Measurements from ENCODE around the gene HSD3B1. TPM values are rescaled to one million over a fixed set of nuclear protein-coding genes. Genes with fewer than 3 reads are reported as not detected.

Gene HSD3B1
- polyA plus RNA-seq, 2 of the 4 experiments (the other 2 are of a cell fraction): not detected

DNA sequence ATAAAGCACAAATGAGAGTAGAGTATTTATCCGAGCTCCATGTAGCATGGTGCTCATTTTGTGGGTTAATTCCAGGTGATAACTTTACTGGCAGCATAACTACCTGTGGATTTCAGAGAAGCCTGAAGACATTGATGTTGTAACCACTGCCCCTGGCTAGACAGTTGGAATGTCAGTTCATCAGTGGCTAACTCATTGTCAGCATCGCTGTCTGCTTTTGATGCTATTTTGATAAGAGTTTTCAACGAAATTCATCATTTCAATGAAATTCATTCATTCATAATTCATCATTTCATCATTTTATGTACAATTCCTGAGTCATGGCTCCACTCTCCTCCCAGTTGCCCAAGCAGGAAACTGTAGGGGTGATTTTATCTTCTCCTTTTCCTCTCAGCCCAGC is 34.4 kb downstream of the HSD3B1 start:
- no peak for DNase-seq (ENCODE audit: low read depth in 1 of 2, low spot score in 1 of 2)
- Histone ChIP-seq H3K27ac (peak overlapping the region in 1 of 2 experiments; percentile 47; a peak in 1 of 6 replicates), H3K4me2 (peak overlapping the region; percentile 16; the same call in 1 of the 3 replicates), H3K9me3 (no peaks in the 10 kb centered on the region), H3K4me1 (peaks cover 5% of the 10 kb centered on the region; the same call in 1 of the 3 replicates), H3K4me3 (no peak overlapping the region)
- POLR2A ChIA-PET: no interaction called here
- no peak for FAIRE-seq
- TF ChIP-seq MAFK (IDR thresholded peaks at IDR 0.05; ENCODE audit: partially characterized antibody): no peak
- no peak for TF ChIP-seq CEBPB (IDR thresholded peaks at IDR 0.05)
- TF ChIP-seq NPAS2 (CRISPR knock-in tag; IDR thresholded peaks at IDR 0.05; ENCODE audit: borderline replicate concordance): no peak
- TF ChIP-seq NFE2L2 (conservative IDR thresholded peaks at IDR 0.05; ENCODE audit: low read length): no peak
- no peak for ATAC-seq
- CTCF ChIA-PET: no interaction called here
- WGBS (ENCODE audit: missing lambda C conversion rate): 19% methylated on average over 3 of the region's 3 CpGs

DNA sequence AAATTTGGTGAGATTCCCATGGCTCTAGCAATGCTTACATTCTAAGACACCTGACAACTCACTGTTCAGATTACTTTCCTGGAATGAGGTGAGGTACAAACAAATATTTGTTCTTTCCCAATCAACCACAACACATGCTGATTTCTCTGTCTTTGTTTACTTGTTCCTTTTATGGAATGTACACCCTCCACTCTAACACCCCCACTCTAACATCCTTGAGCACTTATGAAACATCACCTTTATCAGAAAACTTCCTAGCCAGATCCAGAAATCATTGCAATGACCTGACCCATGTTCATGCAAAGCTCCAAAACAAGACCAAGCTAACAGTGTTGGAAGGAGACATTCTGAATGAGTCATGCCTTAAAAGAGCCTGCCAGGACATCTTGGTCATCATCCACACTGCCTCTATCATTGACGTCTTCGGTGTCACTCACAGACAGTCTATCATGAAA is 35.5 kb downstream of the HSD3B1 start:
- ATAC-seq (no peak; a peak in 1 of 6 replicates), FAIRE-seq (no peak), DNase-seq (ENCODE audit: low read depth in 1 of 2, low spot score in 1 of 2) (peak in 1 of 2 experiments; percentile 37)
- 3% methylated on average over 2 of the region's 2 CpGs for WGBS (ENCODE audit: missing lambda C conversion rate)
- no peak overlapping the region; a peak in 1 of 6 replicates for H3K27ac ChIP-seq
- peaks cover 5% of the 10 kb centered on the region; the same call in 1 of the 3 replicates for H3K4me1 ChIP-seq
- no peak for TF ChIP-seq HOXB13 (CRISPR knock-in tag; IDR thresholded peaks at IDR 0.05; ENCODE audit: low read depth)
- no peak for TF ChIP-seq SMC3 (IDR thresholded peaks at IDR 0.05)
- TF ChIP-seq POLR2AphosphoS2 (conservative IDR thresholded peaks at IDR 0.05; ENCODE audit: low read length): no peak
- no peak for TF ChIP-seq POLR2A (IDR thresholded peaks at IDR 0.05; ENCODE audit: low read length)
- TF ChIP-seq RAD21 (conservative IDR thresholded peaks at IDR 0.05 in 1 of 2, IDR thresholded peaks at IDR 0.05 in 1 of 2): no peak
- no peak for TF ChIP-seq CBX8 (IDR thresholded peaks at IDR 0.05)
- no peak for TF ChIP-seq NR3C1 (IDR thresholded peaks at IDR 0.05)
- TF ChIP-seq HDAC2 (IDR thresholded peaks at IDR 0.05): no peak
- H3K4me2 ChIP-seq: peak overlapping the region; percentile 16; the same call in 1 of the 3 replicates
- H3K4me3 ChIP-seq: no peak overlapping the region
- CTCF ChIA-PET: no interaction called here
- no peaks in the 10 kb centered on the region for H3K9me3 ChIP-seq
- POLR2A ChIA-PET: no interaction called here

DNA sequence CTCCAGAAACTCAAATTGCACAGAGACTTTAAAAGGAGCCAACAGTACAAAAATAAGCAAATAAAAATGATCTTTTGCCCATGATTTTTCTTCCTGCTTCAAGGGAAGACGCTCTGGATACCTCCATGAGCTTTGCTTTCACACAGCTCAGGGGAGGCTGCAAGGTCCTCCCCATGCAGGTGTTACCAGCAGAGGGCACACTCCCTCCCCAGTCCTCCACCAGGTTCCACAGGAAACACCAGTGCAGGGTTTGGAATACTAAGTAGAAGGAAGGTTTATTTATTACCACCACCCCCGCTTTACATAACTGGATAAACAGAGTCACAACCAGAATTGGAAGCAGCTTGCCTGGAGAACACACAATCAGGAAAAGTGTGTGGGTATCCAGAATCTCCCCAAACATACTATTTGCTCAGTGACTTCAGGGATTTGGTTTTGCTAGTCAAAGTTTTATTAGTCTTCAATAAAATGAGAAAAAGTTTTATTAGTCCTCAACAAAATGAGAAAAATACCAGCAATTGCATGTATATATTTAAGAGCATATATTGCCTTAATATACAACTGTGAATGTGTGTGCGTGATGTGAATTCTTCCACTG is 37.3 kb downstream of the HSD3B1 start:
- Histone ChIP-seq H3K27ac (no peak overlapping the region; a peak in 1 of 6 replicates), H3K4me1 (peaks cover 5% of the 10 kb centered on the region; the same call in 1 of the 3 replicates), H3K4me2 (no peak overlapping the region), H3K4me3 (no peak overlapping the region), H3K9me3 (no peaks in the 10 kb centered on the region)
- DNase-seq (ENCODE audit: low read depth in 1 of 2, low spot score in 1 of 2) (peak in 1 of 2 experiments; percentile 15), ATAC-seq (peak in 1 of 2 experiments; percentile 65; a peak in 2 of 6 replicates), FAIRE-seq (no peak)
- WGBS (ENCODE audit: missing lambda C conversion rate): 33% methylated on average over 3 of the region's 3 CpGs
- POLR2A ChIA-PET: no interaction called here
- CTCF ChIA-PET: interaction anchor here (0.6 kb wide), 1 partner anchor 72 kb away, joined by 3 read pairs; no protein-coding TSS in a partner anchor
- TF ChIP-seq, protein P1, sequence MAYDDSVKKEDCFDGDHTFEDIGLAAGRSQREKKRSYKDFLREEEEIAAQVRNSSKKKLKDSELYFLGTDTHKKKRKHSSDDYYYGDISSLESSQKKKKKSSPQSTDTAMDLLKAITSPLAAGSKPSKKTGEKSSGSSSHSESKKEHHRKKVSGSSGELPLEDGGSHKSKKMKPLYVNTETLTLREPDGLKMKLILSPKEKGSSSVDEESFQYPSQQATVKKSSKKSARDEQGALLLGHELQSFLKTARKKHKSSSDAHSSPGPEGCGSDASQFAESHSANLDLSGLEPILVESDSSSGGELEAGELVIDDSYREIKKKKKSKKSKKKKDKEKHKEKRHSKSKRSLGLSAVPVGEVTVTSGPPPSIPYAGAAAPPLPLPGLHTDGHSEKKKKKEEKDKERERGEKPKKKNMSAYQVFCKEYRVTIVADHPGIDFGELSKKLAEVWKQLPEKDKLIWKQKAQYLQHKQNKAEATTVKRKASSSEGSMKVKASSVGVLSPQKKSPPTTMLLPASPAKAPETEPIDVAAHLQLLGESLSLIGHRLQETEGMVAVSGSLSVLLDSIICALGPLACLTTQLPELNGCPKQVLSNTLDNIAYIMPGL (CRISPR knock-in tag; IDR thresholded peaks at IDR 0.05; ENCODE audit: borderline replicate concordance): no peak
- no peak for TF ChIP-seq MYC (IDR thresholded peaks at IDR 0.05; ENCODE audit: borderline replicate concordance, low read length)
- no peak for TF ChIP-seq RCOR1 (IDR thresholded peaks at IDR 0.05; ENCODE audit: low read depth, low read length)
- no peak for TF ChIP-seq HOXA7 (CRISPR knock-in tag; IDR thresholded peaks at IDR 0.05)
- no peak for TF ChIP-seq EHMT2 (IDR thresholded peaks at IDR 0.05; ENCODE audit: low read depth)
- no peak for TF ChIP-seq HEYL (CRISPR knock-in tag; IDR thresholded peaks at IDR 0.05)
- TF ChIP-seq RNF2 (IDR thresholded peaks at IDR 0.05; ENCODE audit: borderline replicate concordance, low read depth): no peak
- TF ChIP-seq RFX5 (IDR thresholded peaks at IDR 0.05): no peak
- TF ChIP-seq JUNB (IDR thresholded peaks at IDR 0.05): no peak
- no peak for TF ChIP-seq RAD21 (conservative IDR thresholded peaks at IDR 0.05 in 1 of 2, IDR thresholded peaks at IDR 0.05 in 1 of 2)
- no peak for TF ChIP-seq MAFK (IDR thresholded peaks at IDR 0.05; ENCODE audit: partially characterized antibody)
- TF ChIP-seq SREBF2 (IDR thresholded peaks at IDR 0.05): no peak
- no peak for TF ChIP-seq NR3C1 (IDR thresholded peaks at IDR 0.05)
- TF ChIP-seq POLR2AphosphoS2 (conservative IDR thresholded peaks at IDR 0.05; ENCODE audit: low read length): no peak
- no peak for TF ChIP-seq RARB (CRISPR knock-in tag; IDR thresholded peaks at IDR 0.05)
- no peak for TF ChIP-seq MAZ (IDR thresholded peaks at IDR 0.05; ENCODE audit: borderline replicate concordance, low read depth, low read length)
- TF ChIP-seq ZC3H11A (IDR thresholded peaks at IDR 0.05): no peak

Measured in A549 (cell line).